DND-41 (cell line): ENCODE data around the gene PIP4P1.

ENCODE experiments used
- ATAC-seq: fragments of 200-7000 bp; cut with Tn5 transposase; 3 replicates; pipeline ENCODE4 v1.9.1; 2021; ENCODE audit warnings: low read depth; ENCODE audit not compliant: insufficient read depth
- DNase-seq: peaks from one replicate; pipeline ENCODE4 v3.0.0-alpha.2; 2020
- H2AFZ ChIP-seq: 2 replicates; pipeline ENCODE4 v1.6.0; 2012; ENCODE audit warnings: low read depth, low read length
- H3K27ac ChIP-seq: 2 replicates; pipeline ENCODE4 v1.5.1; 2012; ENCODE audit warnings: low read length, inconsistent platforms
- H3K27me3 ChIP-seq: fragments of 200-600 bp; sonication (generic); 2 replicates; pipeline ENCODE4 v1.6.0; 2012; ENCODE audit warnings: low read length, mild to moderate bottlenecking, inconsistent platforms; ENCODE audit not compliant: insufficient read depth, poor library complexity
- H3K36me3 ChIP-seq: 2 replicates; pipeline ENCODE4 v1.5.1; 2012; ENCODE audit warnings: low read length, inconsistent platforms; ENCODE audit not compliant: insufficient read depth
- H3K4me1 ChIP-seq: 2 replicates; pipeline ENCODE4 v1.5.1; 2012; ENCODE audit warnings: mild to moderate bottlenecking, low read length; ENCODE audit not compliant: insufficient read depth
- H3K4me2 ChIP-seq: 2 replicates; pipeline ENCODE4 v1.6.0; 2012; ENCODE audit warnings: mild to moderate bottlenecking, moderate library complexity, low read length, inconsistent platforms; ENCODE audit not compliant: insufficient read depth
- H3K4me3 ChIP-seq, 2 experiments: fragments of 200-600 bp in 1 of 2; shearing (Covaris generic) in 1 of 2; 2 replicates each; pipeline ENCODE4 v1.5.1; 2012 to 2016; ENCODE audit warnings: inconsistent platforms in 2 of 2, low read length in 2 of 2, mild to moderate bottlenecking in 2 of 2, low read depth in 1 of 2, moderate library complexity in 1 of 2
- H3K79me2 ChIP-seq: 2 replicates; pipeline ENCODE4 v1.6.0; 2012; ENCODE audit warnings: low read length, inconsistent platforms; ENCODE audit not compliant: insufficient read depth
- H3K9ac ChIP-seq: 2 replicates; pipeline ENCODE4 v1.6.0; 2012; ENCODE audit warnings: low read depth, mild to moderate bottlenecking, inconsistent platforms, low read length, moderate library complexity
- H3K9me3 ChIP-seq: 2 replicates; pipeline ENCODE4 v1.5.1; 2012; ENCODE audit warnings: low read length, moderate library complexity, mild to moderate bottlenecking, inconsistent platforms; ENCODE audit not compliant: insufficient read depth, severe bottlenecking
- H4K20me1 ChIP-seq: 2 replicates; pipeline ENCODE4 v1.6.0; 2012; ENCODE audit warnings: low read length; ENCODE audit not compliant: insufficient read depth
- CTCF ChIP-seq: IDR thresholded peaks from 2 replicates; pipeline ENCODE4 v1.5.1; 2012; ENCODE audit warnings: borderline replicate concordance, low read length, moderate library complexity, mild to moderate bottlenecking; ENCODE audit not compliant: poor library complexity, severe bottlenecking; ENCODE audit errors: extremely low read depth
- EZH2 ChIP-seq: IDR thresholded peaks from 3 replicates; pipeline ENCODE4 v1.6.1; 2012; ENCODE audit warnings: borderline replicate concordance, low read depth, mild to moderate bottlenecking, moderate library complexity, low read length, inconsistent platforms; ENCODE audit not compliant: severe bottlenecking

The PIP4P1 gene

GRCh38 chr14:20424851-20425250 lies 36.4 kb downstream of the PIP4P1 start:
- no peak overlapping the region for H3K4me2 ChIP-seq
- no peaks in the 10 kb centered on the region for H3K9me3 ChIP-seq
- no peak for TF ChIP-seq CTCF
- TF ChIP-seq EZH2, result no peak
- H3K79me2 ChIP-seq, result no peaks in the 10 kb centered on the region
- H3K27me3 ChIP-seq, result no peaks in the 10 kb centered on the region
- DNase-seq (no peak), ATAC-seq (no peak)
- no peak overlapping the region for H3K27ac ChIP-seq
- no peak overlapping the region for H2AFZ ChIP-seq
- H3K36me3 ChIP-seq, result no peaks in the 10 kb centered on the region
- H3K4me3 ChIP-seq, result no peak overlapping the region
- peaks cover 16% of the 10 kb centered on the region for H3K4me1 ChIP-seq
- no peak overlapping the region for H3K9ac ChIP-seq
- H4K20me1 ChIP-seq, result no peaks in the 10 kb centered on the region

- H3K79me2 ChIP-seq, result no peaks in the 10 kb centered on the region
- ATAC-seq, result no peak
- peaks cover 9% of the 10 kb centered on the region for H3K4me1 ChIP-seq
- no peak overlapping the region for H3K4me2 ChIP-seq
- no peak overlapping the region for H3K4me3 ChIP-seq
- no peaks in the 10 kb centered on the region for H3K27me3 ChIP-seq
- no peak overlapping the region for H3K9ac ChIP-seq
- no peaks in the 10 kb centered on the region for H4K20me1 ChIP-seq
- no peak for DNase-seq
- no peaks in the 10 kb centered on the region for H3K36me3 ChIP-seq
- no peaks in the 10 kb centered on the region for H3K9me3 ChIP-seq
- TF ChIP-seq EZH2, result no peak
- TF ChIP-seq CTCF, result no peak
- H3K27ac ChIP-seq, result no peak overlapping the region
- H2AFZ ChIP-seq, result no peak overlapping the region
Measured at GRCh38 chr14:20422886-20423285, 38.3 kb downstream of the PIP4P1 start.

- H3K4me1 ChIP-seq, result peaks cover 1% of the 10 kb centered on the region
- DNase-seq (no peak), ATAC-seq (no peak)
- H4K20me1 ChIP-seq, result no peaks in the 10 kb centered on the region
- no peaks in the 10 kb centered on the region for H3K27me3 ChIP-seq
- no peak overlapping the region for H3K27ac ChIP-seq
- H2AFZ ChIP-seq, result no peak overlapping the region
- no peak overlapping the region for H3K4me3 ChIP-seq
- no peak for TF ChIP-seq EZH2
- no peak for TF ChIP-seq CTCF
- H3K36me3 ChIP-seq, result no peaks in the 10 kb centered on the region
- H3K4me2 ChIP-seq, result no peak overlapping the region
- no peaks in the 10 kb centered on the region for H3K9me3 ChIP-seq
- H3K79me2 ChIP-seq, result no peaks in the 10 kb centered on the region
- no peak overlapping the region for H3K9ac ChIP-seq
Measured at GRCh38 chr14:20421267-20421666, 40.0 kb downstream of the PIP4P1 start.

- ATAC-seq (no peak), DNase-seq (no peak)
- Histone ChIP-seq H2AFZ (no peak overlapping the region), H3K9ac (no peak overlapping the region), H3K4me3 (no peak overlapping the region), H3K4me2 (no peak overlapping the region), H3K79me2 (no peaks in the 10 kb centered on the region), H4K20me1 (no peaks in the 10 kb centered on the region), H3K36me3 (no peaks in the 10 kb centered on the region), H3K9me3 (no peaks in the 10 kb centered on the region), H3K4me1 (peaks cover 11% of the 10 kb centered on the region), H3K27ac (no peak overlapping the region), H3K27me3 (no peaks in the 10 kb centered on the region)
- TF ChIP-seq CTCF (no peak), EZH2 (no peak)
Measured at GRCh38 chr14:20419419-20419818, 41.8 kb downstream of the PIP4P1 start.
